Stomach smooth muscle (tissue), 2 donors: ENCODE data around the gene GRID1.

Experiments used
- H3K27ac ChIP-seq: one replicate; pipeline ENCODE4 v1.7.0; 2013; ENCODE audit warnings: mild to moderate bottlenecking, low read length, inconsistent platforms
- H3K27me3 ChIP-seq, 2 donors: one replicate each; pipeline ENCODE4 v1.7.0; 2013; ENCODE audit warnings: low read length in 2 of 2; ENCODE audit not compliant: insufficient read depth in 2 of 2, control insufficient read depth in 1 of 2
- H3K36me3 ChIP-seq, 2 donors: one replicate each; pipeline ENCODE4 v1.7.0; 2013; ENCODE audit warnings: low read length in 2 of 2; ENCODE audit not compliant: control insufficient read depth in 2 of 2, insufficient read depth in 2 of 2
- H3K4me1 ChIP-seq: one replicate; pipeline ENCODE4 v1.7.0; 2013; ENCODE audit warnings: low read length; ENCODE audit not compliant: control insufficient read depth, insufficient read depth
- H3K4me3 ChIP-seq, 2 donors: one replicate each; pipeline ENCODE4 v1.7.0; 2013; ENCODE audit warnings: low read length in 2 of 2
- H3K9ac ChIP-seq, 2 donors: one replicate each; pipeline ENCODE4 v1.7.0; 2013; ENCODE audit warnings: low read length in 2 of 2, mild to moderate bottlenecking in 1 of 2
- H3K9me3 ChIP-seq, 2 donors: one replicate each; pipeline ENCODE4 v1.7.0; 2013; ENCODE audit warnings: low read length in 2 of 2; ENCODE audit not compliant: control insufficient read depth in 2 of 2
- donor health status: healthy.
- donor health status: Pancreatic carcinoma.

The GRID1 gene

DNA sequence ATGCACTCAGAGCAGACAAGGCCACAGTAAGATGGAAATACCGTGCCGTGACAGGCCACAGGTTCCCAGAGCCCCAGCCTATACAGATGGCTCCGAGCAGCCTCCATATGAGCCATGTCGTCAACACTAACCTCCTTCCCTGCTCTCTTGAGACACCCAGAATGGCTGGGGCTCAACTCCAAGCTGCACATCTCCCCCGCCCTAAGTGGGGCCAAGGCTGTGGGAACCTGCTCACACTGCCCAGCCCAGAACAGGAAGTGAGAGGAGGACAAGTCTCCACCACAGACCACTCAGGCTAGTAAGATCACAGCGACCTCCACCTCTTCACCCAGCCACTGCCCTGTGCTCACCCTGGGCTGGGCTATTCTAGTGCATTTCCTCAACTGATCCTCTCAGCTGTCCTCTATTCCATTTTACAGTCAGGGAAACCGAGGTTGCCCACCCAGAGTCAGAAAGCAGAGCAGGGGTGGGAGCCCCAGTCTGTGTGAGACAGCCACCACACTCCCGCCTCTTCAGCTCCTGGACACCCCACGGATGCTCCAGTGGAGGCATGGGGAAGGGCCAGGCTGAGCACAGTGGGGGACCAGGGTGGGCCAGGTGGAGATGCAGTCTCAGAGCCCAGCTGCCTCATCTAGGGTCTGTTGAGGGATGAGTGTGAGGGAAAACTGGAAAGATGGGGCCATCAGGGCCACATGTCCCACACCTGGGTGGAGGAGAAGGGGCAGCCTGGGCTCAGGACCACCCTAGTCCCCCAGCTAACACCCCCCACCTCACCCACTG is 11.6 kb downstream of the GRID1 start:
- Histone ChIP-seq H3K4me3 (no peak overlapping the region), H3K27ac (no peak overlapping the region), H3K9me3 (peaks cover 0 to 7% of the 10 kb centered on the region in 2 donors), H3K36me3 (no peaks in the 10 kb centered on the region), H3K27me3 (no peaks in the 10 kb centered on the region), H3K4me1 (peaks cover 3% of the 10 kb centered on the region), H3K9ac (no peak overlapping the region)

DNA sequence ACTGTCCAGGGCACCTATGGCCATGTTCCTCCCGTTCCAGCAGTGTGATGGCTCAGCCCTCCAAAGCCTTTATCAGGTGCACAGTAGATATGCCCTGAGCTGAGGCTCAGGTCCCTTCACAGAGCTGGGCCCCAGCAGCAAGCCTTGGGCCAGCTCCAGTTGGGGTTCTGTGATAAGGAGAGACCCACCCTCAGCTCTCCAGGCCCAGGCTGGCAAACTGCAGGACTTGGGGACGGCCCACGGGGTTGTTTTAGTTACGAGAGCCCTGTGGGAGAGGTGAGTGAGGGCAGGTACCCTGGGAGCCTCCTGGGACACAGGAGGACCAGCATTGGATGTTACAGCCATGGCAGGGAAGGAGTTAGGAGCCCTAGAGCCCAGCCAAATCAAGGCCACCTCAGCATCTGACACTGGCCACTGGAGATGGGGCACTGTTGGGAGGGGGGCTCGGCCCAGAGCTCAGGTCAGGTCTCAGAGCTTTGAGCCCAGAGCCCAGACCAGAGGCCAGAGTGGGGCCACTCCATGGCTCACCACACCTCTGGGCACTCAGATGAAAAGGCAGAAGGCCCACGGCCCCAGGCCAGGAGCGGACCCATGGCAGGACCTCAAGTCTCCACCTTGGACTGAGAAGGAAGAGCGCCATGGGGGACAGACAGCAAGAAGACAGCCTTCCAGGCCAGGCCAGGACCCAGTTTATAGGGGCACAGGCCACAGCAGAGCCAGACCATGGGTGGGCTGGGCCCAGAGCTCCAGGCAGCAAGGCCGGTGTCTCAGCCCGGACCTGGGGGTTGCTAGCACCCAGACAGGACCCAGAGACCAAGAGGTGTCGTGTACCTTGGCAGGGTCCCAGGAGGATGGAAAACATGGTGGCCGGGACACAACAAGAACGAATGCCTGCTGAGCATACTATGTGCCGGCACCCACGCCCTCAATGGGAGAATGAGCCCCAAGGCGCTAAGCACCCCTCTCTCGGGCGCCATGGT is 12.8 kb downstream of the GRID1 start:
- peaks cover 3% of the 10 kb centered on the region for H3K4me1 ChIP-seq
- no peak overlapping the region for H3K9ac ChIP-seq
- no peaks in the 10 kb centered on the region for H3K36me3 ChIP-seq
- H3K27me3 ChIP-seq, result no peaks in the 10 kb centered on the region
- peaks cover 0 to 7% of the 10 kb centered on the region in 2 donors for H3K9me3 ChIP-seq
- no peak overlapping the region for H3K27ac ChIP-seq
- no peak overlapping the region for H3K4me3 ChIP-seq

GRCh38 chr10:86350897-86351296 is 15.7 kb downstream of the GRID1 start:
- Histone ChIP-seq H3K9ac (no peak overlapping the region), H3K4me3 (no peak overlapping the region), H3K27me3 (no peaks in the 10 kb centered on the region), H3K36me3 (no peaks in the 10 kb centered on the region), H3K4me1 (peaks cover 3% of the 10 kb centered on the region), H3K27ac (no peak overlapping the region), H3K9me3 (peaks cover 0 to 7% of the 10 kb centered on the region in 2 donors)

- Histone ChIP-seq H3K27ac (no peak overlapping the region), H3K27me3 (no peaks in the 10 kb centered on the region), H3K9ac (no peak overlapping the region), H3K9me3 (peaks cover 0 to 7% of the 10 kb centered on the region in 2 donors), H3K4me3 (no peak overlapping the region), H3K36me3 (no peaks in the 10 kb centered on the region), H3K4me1 (peaks cover 3% of the 10 kb centered on the region)
Measured at GRCh38 chr10:86349940-86350630, 16.5 kb downstream of the GRID1 start.

- no peak overlapping the region for H3K9ac ChIP-seq
Measured at GRCh38 chr10:86349474-86349873, 17.1 kb downstream of the GRID1 start.

GRCh38 chr10:86348321-86349210 is 18.0 kb downstream of the GRID1 start:
- Histone ChIP-seq H3K27ac (no peak overlapping the region), H3K36me3 (no peaks in the 10 kb centered on the region), H3K4me3 (no peak overlapping the region), H3K9ac (no peak overlapping the region), H3K4me1 (peaks cover 3% of the 10 kb centered on the region), H3K27me3 (no peaks in the 10 kb centered on the region), H3K9me3 (peaks cover 0 to 7% of the 10 kb centered on the region in 2 donors)

More at GRCh38 chr10:86349474-86349873, 17.1 kb downstream of the GRID1 start:
- Histone ChIP-seq H3K27me3 (no peaks in the 10 kb centered on the region), H3K27ac (no peak overlapping the region), H3K4me3 (no peak overlapping the region), H3K4me1 (peaks cover 3% of the 10 kb centered on the region), H3K9me3 (peaks cover 0 to 7% of the 10 kb centered on the region in 2 donors), H3K36me3 (no peaks in the 10 kb centered on the region)

GRCh38 chr10:86347856-86348255 is 18.7 kb downstream of the GRID1 start:
- Histone ChIP-seq H3K27me3 (no peaks in the 10 kb centered on the region), H3K9me3 (peaks cover 0 to 7% of the 10 kb centered on the region in 2 donors), H3K4me3 (no peak overlapping the region), H3K4me1 (peaks cover 3% of the 10 kb centered on the region), H3K27ac (no peak overlapping the region), H3K9ac (no peak overlapping the region), H3K36me3 (no peaks in the 10 kb centered on the region)

- H3K4me1 ChIP-seq, result peaks cover 3% of the 10 kb centered on the region
- no peak overlapping the region for H3K4me3 ChIP-seq
- no peaks in the 10 kb centered on the region for H3K27me3 ChIP-seq
- H3K9ac ChIP-seq, result no peak overlapping the region
- no peaks in the 10 kb centered on the region for H3K36me3 ChIP-seq
- H3K9me3 ChIP-seq, result no peaks in the 10 kb centered on the region
- no peak overlapping the region for H3K27ac ChIP-seq
Measured at GRCh38 chr10:86346799-86347665, 19.6 kb downstream of the GRID1 start.
